TTC549 (cell line): Measurements from ENCODE around the gene RPH3AL.

Experiments used
- FAIRE-seq: peaks from 2 replicates; lab custom pipeline; 2012; peaks lifted over from hg19 to GRCh38; lab: Jason Lieb, UNC

Gene RPH3AL, protein sequence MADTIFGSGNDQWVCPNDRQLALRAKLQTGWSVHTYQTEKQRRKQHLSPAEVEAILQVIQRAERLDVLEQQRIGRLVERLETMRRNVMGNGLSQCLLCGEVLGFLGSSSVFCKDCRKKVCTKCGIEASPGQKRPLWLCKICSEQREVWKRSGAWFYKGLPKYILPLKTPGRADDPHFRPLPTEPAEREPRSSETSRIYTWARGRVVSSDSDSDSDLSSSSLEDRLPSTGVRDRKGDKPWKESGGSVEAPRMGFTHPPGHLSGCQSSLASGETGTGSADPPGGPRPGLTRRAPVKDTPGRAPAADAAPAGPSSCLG

DNA sequence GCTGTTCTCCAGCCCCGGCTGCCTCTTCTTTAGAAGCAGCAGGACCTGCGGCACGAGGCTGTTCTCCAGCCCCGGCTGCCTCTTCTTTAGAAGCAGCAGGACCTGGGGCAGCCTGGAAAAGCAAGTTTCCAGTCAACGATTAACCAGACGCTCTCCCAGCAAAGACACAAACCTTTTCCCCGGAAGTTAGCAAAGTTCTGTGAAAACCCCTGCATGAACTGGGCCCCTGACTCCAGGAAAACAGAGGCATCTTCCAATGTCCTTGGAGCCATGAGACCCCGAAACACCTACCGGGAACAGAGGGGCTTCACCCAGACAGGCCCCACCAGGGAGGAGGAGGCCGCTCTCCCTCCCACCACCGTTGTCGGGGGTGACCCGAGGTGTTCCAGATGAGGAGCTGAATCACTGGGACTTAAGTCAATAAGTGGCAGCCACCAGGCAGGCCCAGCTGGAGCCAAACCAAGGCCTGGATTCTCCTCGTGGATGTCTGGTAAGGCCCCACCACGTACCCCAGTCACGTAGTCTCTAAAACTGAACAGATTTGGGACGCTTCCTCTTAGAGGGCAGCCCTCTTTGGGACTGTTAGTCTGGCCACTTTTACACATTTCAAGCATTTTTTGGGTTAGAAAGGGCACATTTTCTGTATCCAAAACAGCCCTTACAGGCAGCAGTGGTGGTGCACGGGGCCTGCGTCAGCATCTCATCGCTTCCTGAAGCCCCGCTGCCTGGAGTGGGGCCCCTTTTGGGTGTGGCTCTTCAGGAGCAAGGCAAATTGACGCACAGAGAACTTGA, at the start of gene RPH3AL:
Gene RPH3AL (minus strand): TSS at position 387 of the 792 bp plus-strand sequence. CDS start 25,264 bp downstream, outside the sequence.
- no peak for FAIRE-seq

DNA sequence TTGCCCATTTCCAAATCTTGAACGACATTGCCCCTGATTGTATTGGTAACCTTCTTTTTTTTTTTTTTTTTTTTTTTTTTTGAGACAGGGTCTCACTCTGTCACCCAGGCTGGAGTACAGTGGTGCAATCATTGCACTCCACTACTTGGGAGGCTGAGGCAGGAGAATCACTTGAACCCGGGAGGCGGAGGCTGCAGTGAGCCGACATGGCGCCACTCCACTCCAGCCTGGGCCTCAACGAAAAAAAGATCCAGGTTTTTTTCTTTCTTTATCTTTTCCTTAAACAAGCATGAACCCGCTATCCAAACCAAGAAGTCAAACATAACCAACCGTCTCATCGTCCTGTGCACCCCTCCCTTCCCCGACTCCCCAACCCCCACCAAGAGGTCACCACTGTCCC, 47.6 kb upstream of the RPH3AL start:
- FAIRE-seq, result no peak

DNA sequence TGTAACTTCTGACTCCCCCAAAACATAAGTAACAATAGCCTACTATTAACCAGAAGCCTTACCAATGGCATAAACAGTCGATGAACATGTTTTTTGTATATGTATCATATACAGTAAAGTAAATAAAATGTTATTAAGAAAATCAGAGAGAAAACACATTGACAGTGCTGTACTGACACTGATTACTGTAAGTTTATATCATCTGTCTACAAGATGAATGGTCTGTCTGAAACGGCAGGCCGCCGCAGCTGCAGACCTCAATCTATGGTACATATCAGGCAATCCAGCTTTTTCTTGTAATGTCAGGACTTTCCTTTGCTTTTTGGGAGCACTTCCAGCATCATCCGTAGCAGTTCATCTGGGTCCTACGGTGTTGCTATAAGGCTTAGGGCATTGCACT, 44.2 kb upstream of the RPH3AL start:
- FAIRE-seq, result no peak

DNA sequence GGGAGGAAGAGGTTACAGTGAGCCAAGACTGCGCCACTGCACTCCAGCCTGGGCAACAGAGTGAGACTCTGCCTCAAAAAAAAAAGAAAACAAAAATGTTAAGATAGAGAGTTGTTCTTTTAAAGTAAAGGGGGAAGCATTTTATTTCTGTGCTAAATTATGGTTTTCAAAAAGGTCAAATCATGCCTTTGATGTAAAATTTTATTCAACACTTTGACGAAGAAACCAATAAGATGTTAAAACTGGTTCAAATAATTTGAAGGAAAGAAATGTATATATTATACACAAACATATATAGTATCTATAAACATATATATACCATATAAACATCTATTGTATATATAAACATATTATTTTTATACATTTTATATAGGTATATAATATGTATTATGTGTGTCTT, 43.4 kb upstream of the RPH3AL start:
- FAIRE-seq, result no peak

DNA sequence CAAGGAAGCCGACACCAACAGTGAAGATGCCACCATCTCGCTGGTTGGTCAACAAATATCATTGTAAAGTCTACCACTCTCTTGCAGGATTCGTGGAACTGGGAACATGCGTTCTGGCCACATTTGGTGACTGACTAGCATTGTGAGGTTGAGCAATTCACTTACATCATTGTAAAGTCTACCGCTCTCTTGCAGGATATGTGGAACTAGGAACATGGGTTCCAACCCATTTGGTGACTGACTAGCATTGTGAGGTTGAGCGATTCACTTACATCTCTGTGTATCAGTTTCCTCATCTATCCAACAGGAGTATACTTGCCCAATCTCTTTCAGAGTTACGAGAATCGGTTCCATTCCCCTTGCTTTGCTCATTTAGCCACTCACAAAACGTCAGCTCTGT, 42.6 kb upstream of the RPH3AL start:
- FAIRE-seq, result no peak

DNA sequence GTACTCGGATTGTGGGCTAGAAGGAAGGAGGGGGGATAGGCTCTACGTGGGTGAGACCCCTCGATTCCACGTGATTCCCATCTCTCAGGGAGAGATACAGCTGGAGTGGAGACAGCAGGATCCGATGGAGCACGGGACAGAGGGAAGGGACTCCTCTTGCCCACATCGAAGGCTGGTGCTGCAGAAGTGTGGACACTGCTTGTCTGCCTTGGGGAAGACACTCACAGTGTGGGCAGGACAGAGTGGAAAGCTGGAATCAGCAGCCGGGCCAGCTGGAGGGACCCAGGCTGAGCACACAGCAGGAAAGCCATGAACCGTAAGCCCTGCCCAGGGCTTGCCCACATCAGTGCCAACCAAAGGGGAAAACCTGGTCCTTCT, 42.1 kb upstream of the RPH3AL start:
- no peak for FAIRE-seq

DNA sequence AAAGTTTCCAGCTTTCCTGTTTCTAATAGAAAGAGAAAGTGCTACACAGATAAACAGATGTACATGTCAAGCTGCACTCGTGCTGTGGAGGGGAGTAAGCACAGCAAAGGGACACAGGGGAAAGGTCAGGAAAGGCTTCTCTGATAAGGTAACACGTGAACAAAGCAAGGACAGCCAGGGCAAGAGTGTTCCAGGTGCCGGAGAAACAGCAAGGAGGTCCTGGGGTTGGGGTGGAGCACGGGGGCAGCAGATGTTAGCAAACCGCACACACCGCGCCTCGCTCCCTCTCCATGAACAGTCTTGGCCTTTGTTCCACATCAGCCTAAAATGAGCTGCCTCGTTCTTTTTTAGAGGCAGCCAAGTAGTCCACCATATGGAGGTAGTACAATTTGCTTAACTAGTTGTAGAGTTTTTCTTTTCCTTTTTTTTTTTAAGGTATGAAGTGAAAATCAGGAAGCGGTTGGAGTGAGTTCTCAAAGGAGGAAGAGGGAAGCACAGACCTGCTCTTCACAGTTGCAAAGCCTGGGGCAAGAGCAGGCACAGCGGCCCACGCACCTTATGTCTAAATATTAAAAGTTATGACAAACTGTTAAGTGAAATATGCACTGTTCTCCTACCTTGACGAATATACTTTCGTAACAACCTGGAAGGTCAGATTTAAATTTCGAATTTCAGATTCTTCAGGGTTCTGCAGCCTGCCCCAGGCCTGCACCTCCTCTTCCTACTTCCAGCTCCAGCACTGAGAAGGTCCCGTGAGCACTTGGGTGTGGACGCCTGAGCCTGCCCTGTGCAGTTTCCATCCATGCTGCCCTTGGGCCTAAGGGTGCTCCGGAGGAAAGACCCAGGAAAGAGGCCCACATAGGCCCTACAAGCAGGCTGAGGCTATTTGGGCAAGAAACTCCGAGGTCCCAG, 41.5 kb upstream of the RPH3AL start:
- no peak for FAIRE-seq

DNA sequence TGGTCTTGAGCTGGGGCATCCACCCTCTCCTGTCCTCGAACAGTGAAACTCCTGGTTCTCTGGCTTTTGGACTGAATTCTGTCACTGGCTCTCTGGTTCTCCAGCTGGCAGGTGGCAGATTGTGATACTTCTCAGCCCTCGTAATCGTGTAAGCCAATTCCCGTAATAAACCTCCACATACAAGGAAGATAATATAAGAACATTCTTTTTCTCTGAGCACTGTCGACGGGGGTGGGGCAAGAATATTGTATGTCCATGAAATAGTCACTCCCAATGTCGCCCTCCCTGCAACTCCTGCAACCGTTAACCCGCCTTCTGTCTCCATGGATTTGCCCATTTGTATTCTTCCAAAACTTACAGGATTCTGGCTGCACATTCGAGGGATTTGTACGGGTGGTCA, 39.2 kb upstream of the RPH3AL start:
- no peak for FAIRE-seq

DNA sequence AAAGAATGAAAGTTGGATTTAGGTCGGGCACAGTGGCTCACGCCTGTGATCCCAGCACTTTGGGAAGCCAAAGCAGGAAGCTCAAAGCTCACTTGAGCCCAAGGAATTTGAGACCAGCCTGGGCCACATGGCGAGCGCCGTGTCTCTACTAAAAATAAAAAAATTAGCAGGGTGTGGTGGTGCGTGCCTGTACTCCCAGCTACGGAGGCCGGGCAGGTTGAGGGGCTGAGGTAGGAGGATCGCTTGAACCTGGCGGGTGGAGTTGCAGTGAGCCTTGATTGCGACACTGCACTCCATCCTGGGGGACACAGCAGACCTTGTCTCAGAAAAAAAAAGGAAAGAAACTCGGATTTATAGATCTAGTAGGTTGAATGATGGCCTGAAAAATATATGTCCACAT, 37.4 kb upstream of the RPH3AL start:
- no peak for FAIRE-seq

DNA sequence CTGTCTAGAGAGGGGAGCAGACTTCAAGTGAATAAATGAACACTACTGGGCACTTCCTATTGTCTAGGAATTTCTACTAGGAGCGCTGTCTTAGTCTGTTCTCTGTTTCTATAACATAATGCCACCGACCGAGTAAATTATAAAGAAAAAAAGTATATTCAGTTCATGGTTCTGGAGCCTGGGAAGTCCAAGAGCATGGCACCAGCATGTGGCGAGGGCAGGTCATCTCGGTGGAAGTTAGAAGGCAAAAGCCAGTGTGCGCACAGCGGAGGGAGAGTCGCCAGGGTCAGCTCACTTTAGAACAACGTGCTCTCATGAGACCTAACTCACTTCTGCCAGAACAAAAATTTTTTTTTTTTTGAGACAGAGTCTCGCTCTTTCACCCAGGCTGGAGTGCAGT, 35.5 kb upstream of the RPH3AL start:
- FAIRE-seq, result no peak

DNA sequence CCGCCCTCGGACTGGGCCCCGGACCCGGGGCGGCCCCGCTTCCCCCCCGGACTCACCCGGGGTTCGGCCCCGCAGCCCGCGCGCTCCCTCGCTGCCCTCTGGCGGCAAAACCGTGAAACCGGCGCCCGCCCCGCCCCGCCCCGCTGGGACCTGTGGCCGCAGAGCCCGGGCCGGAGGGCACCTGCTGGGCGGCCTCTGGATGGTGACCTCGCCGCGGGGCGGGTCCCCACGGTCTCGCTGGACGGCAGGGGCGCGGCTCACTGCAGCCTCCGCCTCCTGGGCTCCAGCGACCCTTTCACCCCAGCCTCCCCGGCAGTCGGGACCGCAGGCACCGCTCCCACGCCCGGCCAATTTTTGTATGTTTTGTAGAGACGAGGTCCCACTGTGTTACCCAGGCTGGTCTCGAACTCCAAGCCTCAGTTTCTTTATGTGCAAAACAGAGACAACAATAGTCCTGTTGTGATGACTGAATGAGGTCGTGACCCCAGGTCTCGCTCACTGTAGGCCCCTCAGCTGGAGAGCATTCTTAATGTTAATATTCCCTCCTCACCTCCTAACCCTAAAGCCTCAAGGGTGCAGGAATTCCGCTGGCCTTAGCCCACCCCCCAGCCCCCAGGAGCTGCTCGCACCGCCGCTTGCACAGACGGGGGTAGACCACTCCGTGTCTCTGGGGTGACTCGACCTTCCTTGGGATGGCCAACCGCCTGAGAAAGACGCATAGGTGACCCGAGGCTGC, 33.7 kb upstream of the RPH3AL start:
- FAIRE-seq, result no peak

DNA sequence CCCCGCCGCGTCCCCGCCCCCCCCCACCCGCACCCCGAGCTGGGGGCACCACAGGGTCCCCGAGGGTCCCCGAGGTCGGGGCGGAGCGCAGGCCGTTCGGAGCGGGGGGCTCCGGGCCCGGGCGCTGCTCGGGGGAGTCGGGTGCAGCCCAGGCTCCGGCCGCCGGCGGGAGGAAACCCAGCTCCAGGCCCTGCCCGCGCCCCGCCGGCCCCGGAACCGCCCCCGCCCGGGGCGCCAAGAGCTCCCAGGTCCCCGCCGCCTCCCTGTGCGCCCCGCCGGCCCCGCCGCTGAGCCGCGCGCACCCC, 33.2 kb upstream of the RPH3AL start:
- no peak for FAIRE-seq

DNA sequence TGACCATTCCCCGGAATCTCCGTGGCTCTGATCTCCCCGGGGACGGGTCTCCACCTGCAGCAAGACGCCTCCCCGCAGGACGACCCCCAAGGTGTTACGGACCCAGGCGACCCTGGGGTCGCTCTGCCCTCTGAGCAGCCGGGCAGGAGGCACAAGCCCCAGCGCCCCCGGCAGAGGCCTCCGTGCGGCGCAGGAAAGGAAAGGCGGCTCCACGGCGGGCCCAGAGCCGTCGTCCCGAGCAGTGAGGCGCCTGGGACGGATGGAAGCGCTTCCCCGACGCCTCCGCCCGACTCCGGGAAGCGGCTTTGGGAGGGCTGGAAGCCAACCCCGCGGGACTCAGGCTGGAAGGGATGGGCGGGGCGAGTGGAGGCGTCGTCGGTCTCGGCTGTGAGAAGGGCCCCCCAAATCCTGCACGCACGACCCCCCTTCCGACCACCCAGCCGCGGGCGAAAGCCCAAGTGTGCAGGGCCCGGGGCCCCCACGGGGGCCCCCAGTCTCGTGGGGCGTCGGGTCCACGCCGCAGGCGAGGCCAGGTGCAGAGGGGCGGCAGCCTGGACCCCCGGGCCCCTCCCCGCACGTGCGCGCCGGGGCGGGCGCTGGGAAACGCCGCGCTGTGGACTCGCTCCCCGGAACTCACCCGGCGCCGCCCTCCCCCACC, 32.7 kb upstream of the RPH3AL start:
- no peak for FAIRE-seq

DNA sequence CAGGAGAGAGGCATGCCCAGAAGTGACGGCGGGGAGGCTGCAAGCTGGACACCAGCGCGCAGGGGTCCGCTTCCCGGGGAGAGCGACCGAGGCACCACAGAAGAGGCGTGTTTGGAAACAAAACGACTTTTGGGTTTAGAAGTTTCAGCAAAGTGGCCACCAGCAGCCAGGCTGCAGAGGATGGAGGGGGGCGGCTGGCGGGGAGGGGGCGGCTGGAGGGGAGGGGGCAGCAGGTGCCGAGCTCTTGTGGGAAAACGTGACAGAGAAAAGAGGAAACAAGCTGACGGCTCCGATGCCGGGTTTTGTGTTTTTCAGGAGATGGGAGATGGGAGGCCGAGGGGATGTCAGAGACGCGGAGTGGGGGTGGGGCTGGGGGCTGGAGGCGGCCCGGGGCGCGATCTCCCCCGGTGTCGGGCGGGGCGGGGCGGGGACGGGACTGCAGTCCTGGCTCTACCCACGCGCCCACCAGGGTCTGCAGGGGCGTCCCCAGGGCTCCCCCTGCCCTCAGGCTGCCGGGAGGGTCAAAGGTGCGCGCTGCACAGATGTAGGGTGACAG, 32.1 kb upstream of the RPH3AL start:
- no peak for FAIRE-seq

DNA sequence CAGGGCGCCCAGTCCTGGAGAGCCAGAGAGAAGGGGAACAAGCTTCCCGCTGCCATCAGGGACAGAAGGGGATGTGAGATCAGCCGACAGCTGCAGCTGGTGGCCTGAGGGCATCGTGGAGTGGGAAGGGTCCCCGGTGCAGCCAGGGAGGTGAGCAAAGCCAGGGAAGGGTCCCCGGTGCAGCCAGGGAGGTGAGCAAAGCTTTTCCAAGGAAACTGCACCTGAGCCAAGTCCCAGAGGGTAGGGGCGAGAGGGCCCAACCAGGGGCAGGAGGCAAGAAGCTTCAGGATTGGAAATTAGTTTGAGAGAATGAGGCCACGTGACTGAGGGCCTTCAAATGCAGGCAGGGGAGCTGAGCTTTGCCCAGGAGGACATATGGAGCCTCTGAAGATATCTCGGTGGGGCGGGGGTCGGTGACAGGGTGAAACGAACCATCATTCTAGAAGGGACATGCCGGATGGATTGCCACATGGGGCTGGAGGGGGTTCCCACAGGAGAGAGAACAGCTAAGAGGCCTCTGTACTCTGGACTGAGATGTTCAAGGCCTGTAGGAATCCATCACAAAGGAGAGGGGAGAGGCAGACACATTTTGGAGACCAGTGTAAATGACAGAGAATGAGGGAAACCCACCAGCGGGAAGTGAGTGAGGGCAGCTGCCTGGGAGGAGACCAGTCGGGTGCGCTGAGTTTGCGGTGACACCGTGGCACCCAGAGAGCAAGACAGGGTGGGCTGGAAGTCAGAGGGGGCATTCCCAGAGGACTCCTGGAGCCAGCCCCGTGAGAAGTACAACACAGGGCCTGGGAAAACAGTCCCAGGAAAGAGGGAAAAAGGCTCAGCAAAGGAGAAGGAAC, 31.4 kb upstream of the RPH3AL start:
- no peak for FAIRE-seq

DNA sequence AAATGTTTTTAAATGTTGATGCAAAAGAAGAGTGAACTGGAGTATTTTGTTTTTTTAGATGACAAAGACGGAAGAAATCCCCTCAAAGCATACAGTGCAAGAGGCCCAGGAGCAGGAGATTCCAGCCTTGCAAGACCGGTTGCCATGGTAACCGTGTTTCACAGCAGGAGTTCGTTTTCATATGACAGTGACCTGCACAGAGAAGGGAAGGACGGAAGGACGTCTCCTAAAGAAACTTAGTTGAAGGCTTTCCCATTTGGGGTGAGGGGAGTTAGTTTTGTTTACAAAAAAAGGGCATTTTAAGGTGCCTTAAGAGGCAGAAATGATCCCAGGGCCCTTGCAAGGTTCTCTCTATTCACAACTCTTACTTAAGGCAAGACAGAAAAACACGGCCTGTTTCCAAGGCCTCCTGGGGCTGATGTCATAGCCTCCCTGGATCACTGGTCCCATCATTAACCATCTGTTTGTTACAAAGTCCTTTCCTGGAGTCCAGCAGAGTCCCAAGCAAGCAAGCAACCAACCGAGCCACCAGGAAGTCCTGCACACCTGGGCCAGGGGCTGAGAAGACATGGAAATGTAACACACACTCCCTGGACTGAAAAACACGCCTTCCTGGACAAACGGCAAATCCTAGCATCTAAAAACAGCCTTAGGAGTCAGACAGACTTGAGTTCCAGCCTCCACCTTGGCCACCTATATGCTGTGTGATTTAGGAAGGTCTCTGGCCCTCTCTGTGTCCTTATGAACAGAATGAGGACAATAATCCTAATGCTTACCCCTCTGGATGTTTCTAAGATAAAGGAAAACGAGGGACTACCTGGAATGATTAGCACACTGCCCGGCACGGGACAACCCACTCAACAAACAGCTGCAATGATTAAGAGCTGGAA, 30.3 kb upstream of the RPH3AL start:
- FAIRE-seq, result no peak

DNA sequence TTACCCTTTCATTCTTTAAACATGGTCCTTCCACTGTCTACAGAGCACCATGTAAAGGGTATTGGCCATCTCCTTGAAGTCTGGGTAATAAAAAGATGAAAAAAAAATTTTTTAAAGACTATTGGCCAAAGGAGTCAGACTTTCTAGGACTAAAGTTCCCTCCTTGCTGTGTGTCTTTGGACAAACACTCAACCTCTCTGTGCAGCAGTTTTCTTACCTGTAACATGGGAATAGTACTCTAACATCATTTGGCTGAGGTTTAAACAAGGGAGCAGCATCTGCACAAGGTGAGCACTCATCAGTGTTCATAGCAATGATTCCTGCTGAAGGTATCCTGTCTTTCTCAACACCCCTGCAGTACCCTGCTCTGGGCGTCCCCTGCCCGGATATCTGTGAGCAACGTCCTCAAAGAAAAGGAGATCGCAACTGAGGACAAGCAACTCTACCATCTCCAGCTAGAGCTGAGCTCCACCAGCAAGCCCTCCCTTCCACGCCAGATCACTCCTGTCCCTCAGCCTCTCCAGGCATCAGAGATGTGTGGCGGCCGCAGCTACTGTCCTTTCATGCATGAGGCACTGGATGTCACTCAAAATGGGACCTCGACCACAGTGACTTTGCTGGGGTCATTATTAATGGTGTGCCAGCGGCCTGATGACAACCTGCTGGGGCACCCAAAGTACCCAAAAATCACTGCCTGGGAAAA, 29.5 kb upstream of the RPH3AL start:
- FAIRE-seq, result no peak

DNA sequence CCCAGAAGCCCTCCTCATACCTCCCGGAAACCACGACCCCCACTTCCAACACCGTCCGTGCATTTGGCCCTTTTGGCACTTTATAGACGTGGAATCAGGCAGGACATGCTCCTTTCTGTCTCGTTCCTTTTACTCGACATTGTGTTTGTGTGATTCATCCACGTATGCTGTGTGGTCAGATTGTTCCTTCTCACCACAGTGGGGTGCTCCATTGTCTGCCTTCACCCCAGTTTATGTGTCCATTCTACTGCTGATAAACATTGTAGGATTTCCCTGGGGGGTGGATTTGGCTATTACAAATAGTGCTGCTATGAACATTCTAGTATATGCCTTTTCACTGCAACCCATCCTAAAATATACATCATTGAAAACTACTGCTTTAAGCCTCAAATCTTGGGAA, 28.9 kb upstream of the RPH3AL start:
- no peak for FAIRE-seq
